Neural progenitor cell (in vitro differentiated cells): ENCODE results near the gene RALGAPB. TPM values are rescaled to one million over a fixed set of nuclear protein-coding genes. Genes with fewer than 3 reads are reported as not detected.

Experiments used
- DNase-seq: peaks from one replicate; pipeline ENCODE4 v3.0.0-alpha.2; 2016; ENCODE audit warnings: low spot score
- H2AFZ ChIP-seq: fragments of 200-600 bp; sonication (generic); replicated peaks from 2 replicates; pipeline ENCODE4 v1.6.1; 2016; ENCODE audit warnings: antibody characterized with exemption
- H3F3A ChIP-seq: fragments of 200-600 bp; sonication (generic); 2 replicates; pipeline ENCODE4 v1.6.1; 2016; ENCODE audit warnings: antibody characterized with exemption, low read depth
- H3K27ac ChIP-seq: fragments of 200-600 bp; sonication (generic); 2 replicates; pipeline ENCODE4 v1.5.1; 2016; ENCODE audit warnings: mild to moderate bottlenecking
- H3K27me3 ChIP-seq: fragments of 200-600 bp; sonication (generic); 2 replicates; pipeline ENCODE4 v1.6.1; 2016; ENCODE audit warnings: mild to moderate bottlenecking, moderate library complexity
- H3K36me3 ChIP-seq: fragments of 200-600 bp; sonication (generic); 2 replicates; pipeline ENCODE4 v1.5.1; 2016
- H3K4me1 ChIP-seq: fragments of 200-600 bp; sonication (generic); 2 replicates; pipeline ENCODE4 v1.6.1; 2016; ENCODE audit warnings: mixed run types
- H3K4me2 ChIP-seq: fragments of 200-600 bp; sonication (generic); 2 replicates; pipeline ENCODE4 v1.6.1; 2016
- H3K4me3 ChIP-seq: fragments of 200-600 bp; sonication (generic); 2 replicates; pipeline ENCODE4 v1.5.1; 2016
- H3K79me2 ChIP-seq: fragments of 200-600 bp; sonication (generic); 2 replicates; pipeline ENCODE4 v1.6.1; 2016; ENCODE audit warnings: low read depth
- H3K9ac ChIP-seq: fragments of 200-600 bp; sonication (generic); 2 replicates; pipeline ENCODE4 v1.6.1; 2016
- H3K9me3 ChIP-seq: fragments of 200-600 bp; sonication (generic); 2 replicates; pipeline ENCODE4 v1.5.1; 2016; ENCODE audit warnings: low read depth
- H4K20me1 ChIP-seq: fragments of 200-600 bp; sonication (generic); 2 replicates; pipeline ENCODE4 v1.6.1; 2016; ENCODE audit warnings: low read depth
- H3K27ac Mint-ChIP-seq: 3 replicates; pipeline ENCODE4 v1.8.0; 2021; ENCODE audit warnings: mixed read lengths
- H3K27me3 Mint-ChIP-seq: 2 replicates; pipeline ENCODE4 v1.8.0; 2022; ENCODE audit warnings: low read depth, mild to moderate bottlenecking, inconsistent platforms, moderate library complexity, mixed read lengths; ENCODE audit not compliant: insufficient read depth
- H3K36me3 Mint-ChIP-seq: 3 replicates; pipeline ENCODE4 v1.8.0; 2021; ENCODE audit warnings: mixed read lengths
- H3K4me1 Mint-ChIP-seq: 3 replicates; pipeline ENCODE4 v1.8.0; 2021; ENCODE audit warnings: mixed read lengths
- H3K4me3 Mint-ChIP-seq: 3 replicates; pipeline ENCODE4 v1.8.0; 2021; ENCODE audit warnings: mild to moderate bottlenecking, moderate library complexity, mixed read lengths
- H3K9me3 Mint-ChIP-seq: 3 replicates; pipeline ENCODE4 v1.8.0; 2020; ENCODE audit warnings: mixed read lengths
- EZH2 ChIP-seq: fragments of 200-600 bp; sonication (generic); IDR thresholded peaks from 2 replicates; pipeline ENCODE4 v1.6.1; 2017; ENCODE audit warnings: antibody characterized with exemption, mild to moderate bottlenecking, moderate library complexity
- EZH2phosphoT487 ChIP-seq: fragments of 200-600 bp; sonication (generic); IDR thresholded peaks from 2 replicates; pipeline ENCODE4 v1.6.1; 2017; ENCODE audit warnings: antibody characterized with exemption
- total RNA-seq: library from RNA; depleted of rRNA; stranded (reverse); fragments of >200 nt; gene quantifications from 2 replicates; pipeline ENCODE4 v1.2.3, GENCODE V29; 2015; ENCODE audit warnings: low replicate concordance
- TF ChIP-seq, protein P1 (sequence below): fragments of 200-600 bp; sonication (generic); IDR thresholded peaks from 2 replicates; pipeline ENCODE4 v1.5.1; 2017; ENCODE audit warnings: antibody characterized with exemption, mild to moderate bottlenecking

RALGAPB gene
- total RNA-seq, 1 donor from 2014 or later: 39.1 TPM

- H4K20me1 ChIP-seq: no peaks in the 10 kb centered on the region
- Mint-ChIP-seq H3K36me3 (peaks cover 21% of the 10 kb centered on the region), H3K9me3 (no peaks in the 10 kb centered on the region), H3K4me3 (peak overlapping the region; percentile 90), H3K27me3 (peaks cover 6% of the 10 kb centered on the region), H3K27ac (peak overlapping the region; percentile 50), H3K4me1 (peaks cover 26% of the 10 kb centered on the region)
- peaks cover 8% of the 10 kb centered on the region for H3K4me1 ChIP-seq
- peaks cover 3% of the 10 kb centered on the region for H3F3A ChIP-seq
- H2AFZ ChIP-seq: no peak overlapping the region
- H3K36me3 ChIP-seq: no peaks in the 10 kb centered on the region
- peak overlapping the region; percentile 98 for H3K9ac ChIP-seq
- H3K27me3 ChIP-seq: no peaks in the 10 kb centered on the region
- no peak for TF ChIP-seq EZH2phosphoT487
- H3K4me2 ChIP-seq: peak overlapping the region; percentile 99
- peak overlapping the region; percentile 100 for H3K4me3 ChIP-seq
- H3K9me3 ChIP-seq: no peaks in the 10 kb centered on the region
- DNase-seq: peak; percentile 28
- no peak overlapping the region for H3K27ac ChIP-seq
- peaks cover 22% of the 10 kb centered on the region for H3K79me2 ChIP-seq
Measured at GRCh38 chr20:38447251-38447661, 25.4 kb upstream of the RALGAPB start.

GRCh38 chr20:38447931-38448675, 24.5 kb upstream of the RALGAPB start:
- H3K4me2 ChIP-seq: peak overlapping the region; percentile 99

DNA sequence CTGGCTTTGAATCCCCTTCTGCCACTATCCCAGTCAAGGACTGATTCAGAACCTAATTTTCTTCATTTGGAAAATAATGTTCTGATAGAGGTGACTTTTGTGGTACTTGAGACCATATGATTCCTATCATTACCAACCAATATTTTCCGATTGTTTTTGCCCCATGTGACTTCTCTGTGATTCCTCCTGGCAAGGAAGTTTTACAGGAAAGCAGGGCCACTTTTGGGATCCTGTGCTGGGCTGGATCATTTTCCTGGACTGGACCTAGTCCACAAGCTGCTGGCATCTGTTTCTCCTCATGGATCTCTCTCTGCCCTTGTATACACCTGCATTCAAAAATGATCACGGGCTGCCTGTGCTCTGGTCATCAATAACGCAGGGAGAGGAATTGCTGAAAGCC, 23.6 kb upstream of the RALGAPB start:
- peaks cover 6% of the 10 kb centered on the region for H3K27me3 Mint-ChIP-seq
- H3K9ac ChIP-seq: no peak overlapping the region
- no peaks in the 10 kb centered on the region for H3K9me3 Mint-ChIP-seq
- H3K4me3 Mint-ChIP-seq: peak overlapping the region; percentile 90
- no peak for DNase-seq
- no peak overlapping the region for H2AFZ ChIP-seq
- no peaks in the 10 kb centered on the region for H4K20me1 ChIP-seq
- peaks cover 8% of the 10 kb centered on the region for H3K4me1 ChIP-seq
- no peak overlapping the region for H3K4me3 ChIP-seq
- peaks cover 21% of the 10 kb centered on the region for H3K36me3 Mint-ChIP-seq
- H3K79me2 ChIP-seq: peaks cover 22% of the 10 kb centered on the region
- no peaks in the 10 kb centered on the region for H3K36me3 ChIP-seq
- H3K27me3 ChIP-seq: no peaks in the 10 kb centered on the region
- H3F3A ChIP-seq: peaks cover 2% of the 10 kb centered on the region
- no peaks in the 10 kb centered on the region for H3K9me3 ChIP-seq
- peaks cover 26% of the 10 kb centered on the region for H3K4me1 Mint-ChIP-seq
- H3K4me2 ChIP-seq: no peak overlapping the region
- no peak for TF ChIP-seq EZH2phosphoT487
- TF ChIP-seq, protein P1, sequence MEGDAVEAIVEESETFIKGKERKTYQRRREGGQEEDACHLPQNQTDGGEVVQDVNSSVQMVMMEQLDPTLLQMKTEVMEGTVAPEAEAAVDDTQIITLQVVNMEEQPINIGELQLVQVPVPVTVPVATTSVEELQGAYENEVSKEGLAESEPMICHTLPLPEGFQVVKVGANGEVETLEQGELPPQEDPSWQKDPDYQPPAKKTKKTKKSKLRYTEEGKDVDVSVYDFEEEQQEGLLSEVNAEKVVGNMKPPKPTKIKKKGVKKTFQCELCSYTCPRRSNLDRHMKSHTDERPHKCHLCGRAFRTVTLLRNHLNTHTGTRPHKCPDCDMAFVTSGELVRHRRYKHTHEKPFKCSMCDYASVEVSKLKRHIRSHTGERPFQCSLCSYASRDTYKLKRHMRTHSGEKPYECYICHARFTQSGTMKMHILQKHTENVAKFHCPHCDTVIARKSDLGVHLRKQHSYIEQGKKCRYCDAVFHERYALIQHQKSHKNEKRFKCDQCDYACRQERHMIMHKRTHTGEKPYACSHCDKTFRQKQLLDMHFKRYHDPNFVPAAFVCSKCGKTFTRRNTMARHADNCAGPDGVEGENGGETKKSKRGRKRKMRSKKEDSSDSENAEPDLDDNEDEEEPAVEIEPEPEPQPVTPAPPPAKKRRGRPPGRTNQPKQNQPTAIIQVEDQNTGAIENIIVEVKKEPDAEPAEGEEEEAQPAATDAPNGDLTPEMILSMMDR: no peak
- TF ChIP-seq EZH2: no peak
- H3K27ac Mint-ChIP-seq: no peak overlapping the region
- no peak overlapping the region for H3K27ac ChIP-seq

More at GRCh38 chr20:38447931-38448675, 24.5 kb upstream of the RALGAPB start:
- Histone ChIP-seq H3K4me3 (peak overlapping the region; percentile 100), H3K36me3 (no peaks in the 10 kb centered on the region), H2AFZ (no peak overlapping the region), H3K79me2 (peaks cover 22% of the 10 kb centered on the region), H3F3A (peaks cover 2% of the 10 kb centered on the region), H3K27me3 (no peaks in the 10 kb centered on the region), H3K9ac (peak overlapping the region; percentile 98), H3K27ac (no peak overlapping the region), H4K20me1 (no peaks in the 10 kb centered on the region), H3K9me3 (no peaks in the 10 kb centered on the region), H3K4me1 (peaks cover 8% of the 10 kb centered on the region)
- Mint-ChIP-seq H3K4me1 (peaks cover 26% of the 10 kb centered on the region), H3K4me3 (peak overlapping the region; percentile 90), H3K27ac (no peak overlapping the region), H3K36me3 (peaks cover 21% of the 10 kb centered on the region), H3K9me3 (no peaks in the 10 kb centered on the region), H3K27me3 (peaks cover 6% of the 10 kb centered on the region)
- no peak for TF ChIP-seq EZH2
- DNase-seq: no peak

DNA sequence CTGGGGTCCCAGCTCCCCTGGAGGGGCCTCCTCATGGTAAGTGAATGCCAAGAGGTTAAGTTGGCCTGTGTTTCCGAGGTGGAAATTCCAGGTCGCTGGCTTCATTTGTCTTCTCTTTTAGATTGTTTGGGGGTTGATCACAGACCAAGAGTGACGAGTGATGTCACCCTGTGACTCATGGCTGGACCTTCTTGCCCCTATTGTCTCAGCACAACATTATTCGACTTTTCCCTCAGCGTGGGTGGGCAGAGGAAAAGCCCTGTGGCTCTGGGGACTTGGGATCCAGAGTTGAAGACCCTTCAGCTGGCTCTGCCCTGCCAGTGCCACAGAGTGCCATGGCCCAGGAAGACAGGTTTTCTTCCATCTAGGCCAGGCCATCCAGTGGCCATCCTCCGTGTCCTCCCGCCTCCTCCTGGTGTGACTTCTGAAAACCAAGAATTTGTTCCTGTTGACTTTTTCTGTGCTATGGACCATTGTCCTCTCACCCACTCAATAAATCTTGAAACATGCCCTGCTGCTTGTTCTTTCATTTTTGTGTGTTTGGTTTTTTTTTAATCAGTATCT, 22.1 kb upstream of the RALGAPB start:
- H3K36me3 Mint-ChIP-seq: peaks cover 21% of the 10 kb centered on the region
- no peaks in the 10 kb centered on the region for H3K36me3 ChIP-seq
- DNase-seq: no peak
- no peak overlapping the region for H3K4me3 ChIP-seq
- no peak overlapping the region for H3K9ac ChIP-seq
- H3K4me1 ChIP-seq: peaks cover 8% of the 10 kb centered on the region
- no peak overlapping the region for H3K4me3 Mint-ChIP-seq
- TF ChIP-seq EZH2 (no peak), EZH2phosphoT487 (no peak)
- TF ChIP-seq, protein P1: no peak
- H3K27ac Mint-ChIP-seq: no peak overlapping the region
- no peak overlapping the region for H2AFZ ChIP-seq
- H3K27me3 Mint-ChIP-seq: peaks cover 6% of the 10 kb centered on the region
- H3K27ac ChIP-seq: no peak overlapping the region
- H3F3A ChIP-seq: peaks cover 2% of the 10 kb centered on the region
- H3K4me2 ChIP-seq: no peak overlapping the region
- H3K27me3 ChIP-seq: no peaks in the 10 kb centered on the region
- H3K9me3 ChIP-seq: no peaks in the 10 kb centered on the region
- peaks cover 22% of the 10 kb centered on the region for H3K79me2 ChIP-seq
- no peaks in the 10 kb centered on the region for H4K20me1 ChIP-seq
- peaks cover 26% of the 10 kb centered on the region for H3K4me1 Mint-ChIP-seq
- H3K9me3 Mint-ChIP-seq: no peaks in the 10 kb centered on the region
